ENCODE data around the gene PIK3CD.

DNA sequence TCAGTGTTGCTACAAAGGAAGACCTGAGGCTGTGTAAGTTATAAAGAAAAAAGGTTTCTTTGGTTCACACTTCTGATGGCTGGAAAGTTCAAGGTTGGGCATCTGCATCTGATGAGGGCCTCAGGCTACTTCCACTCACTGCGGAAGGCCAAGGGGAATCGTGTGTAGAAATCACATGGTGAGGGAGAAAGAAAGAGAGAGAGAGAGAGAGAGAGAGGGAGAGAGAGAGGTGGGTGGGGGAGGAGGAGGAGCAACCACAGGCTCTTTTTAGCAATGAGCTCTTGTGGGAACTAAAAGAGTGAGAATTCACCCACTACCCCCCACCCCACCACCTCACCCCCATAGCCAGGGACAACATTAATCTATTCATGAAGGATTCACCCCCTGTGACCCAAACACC lies 112.4 kb downstream of the PIK3CD start:
- TF ChIP-seq, protein P1, sequence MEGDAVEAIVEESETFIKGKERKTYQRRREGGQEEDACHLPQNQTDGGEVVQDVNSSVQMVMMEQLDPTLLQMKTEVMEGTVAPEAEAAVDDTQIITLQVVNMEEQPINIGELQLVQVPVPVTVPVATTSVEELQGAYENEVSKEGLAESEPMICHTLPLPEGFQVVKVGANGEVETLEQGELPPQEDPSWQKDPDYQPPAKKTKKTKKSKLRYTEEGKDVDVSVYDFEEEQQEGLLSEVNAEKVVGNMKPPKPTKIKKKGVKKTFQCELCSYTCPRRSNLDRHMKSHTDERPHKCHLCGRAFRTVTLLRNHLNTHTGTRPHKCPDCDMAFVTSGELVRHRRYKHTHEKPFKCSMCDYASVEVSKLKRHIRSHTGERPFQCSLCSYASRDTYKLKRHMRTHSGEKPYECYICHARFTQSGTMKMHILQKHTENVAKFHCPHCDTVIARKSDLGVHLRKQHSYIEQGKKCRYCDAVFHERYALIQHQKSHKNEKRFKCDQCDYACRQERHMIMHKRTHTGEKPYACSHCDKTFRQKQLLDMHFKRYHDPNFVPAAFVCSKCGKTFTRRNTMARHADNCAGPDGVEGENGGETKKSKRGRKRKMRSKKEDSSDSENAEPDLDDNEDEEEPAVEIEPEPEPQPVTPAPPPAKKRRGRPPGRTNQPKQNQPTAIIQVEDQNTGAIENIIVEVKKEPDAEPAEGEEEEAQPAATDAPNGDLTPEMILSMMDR (IDR thresholded peaks at IDR 0.05; ENCODE audit: low read length), result no peak
- TF ChIP-seq EZH2 (IDR thresholded peaks at IDR 0.05; ENCODE audit: borderline replicate concordance, low read length), result no peak

Measured in OCI-LY1 (cell line).